Activated CD8-positive, alpha-beta T cell treated with anti-CD3 and anti-CD28 coated beads for 36 hours (primary cell): ENCODE results near the gene FNDC5. TPM values are rescaled to one million over a fixed set of nuclear protein-coding genes. Genes with fewer than 3 reads are reported as not detected.

ENCODE experiments used
- ATAC-seq: fragments of 200-7000 bp; cut with Tn5 transposase; one replicate; pipeline ENCODE4 v1.10.0; 2021; ENCODE audit warnings: mild to moderate bottlenecking, moderate library complexity
- CTCF ChIA-PET: fragments of 350-600 bp; sonication (Branson Sonifier 250); formaldehyde crosslinking; loops from one replicate; lab custom pipeline; 2021; ENCODE audit warnings: antibody characterized with exemption; lab: Charles Lee
- POLR2A ChIA-PET: fragments of 350-600 bp; sonication (Branson Sonifier 250); formaldehyde crosslinking; loops from one replicate; lab custom pipeline; 2021; ENCODE audit warnings: antibody characterized with exemption; lab: Charles Lee
- DNase-seq: peaks from one replicate; pipeline ENCODE4 v3.0.0-alpha.2; 2020
- H3K27ac Mint-ChIP-seq: one replicate; pipeline ENCODE4 v1.8.0; 2021; ENCODE audit warnings: mild to moderate bottlenecking, mixed read lengths
- H3K27me3 Mint-ChIP-seq: one replicate; pipeline ENCODE4 v1.8.0; 2021; ENCODE audit warnings: mixed read lengths
- H3K36me3 Mint-ChIP-seq: one replicate; pipeline ENCODE4 v1.8.0; 2021; ENCODE audit warnings: low read depth, mixed read lengths
- H3K4me1 Mint-ChIP-seq: one replicate; pipeline ENCODE4 v1.8.0; 2021; ENCODE audit warnings: low read depth, mixed read lengths
- H3K4me3 Mint-ChIP-seq: one replicate; pipeline ENCODE4 v1.8.0; 2021; ENCODE audit warnings: mild to moderate bottlenecking, moderate library complexity, mixed read lengths
- H3K9me3 Mint-ChIP-seq: one replicate; pipeline ENCODE4 v1.8.0; 2021; ENCODE audit warnings: mixed read lengths
- CTCF ChIP-seq: fragments of 200-600 bp; IDR thresholded peaks from one replicate; pipeline ENCODE4 v1.8.0; 2022; ENCODE audit warnings: antibody characterized with exemption, mild to moderate bottlenecking
- intact Hi-C: fragments of 100-400 bp; cut with micrococcal nuclease; formaldehyde crosslinking; loops from one replicate; pipeline ENCODE4 v1.10.0; 2022
- total RNA-seq, 2 experiments: library from RNA; stranded (reverse); gene quantifications; one replicate each; pipeline ENCODE4 v1.2.3, GENCODE V29; 2021

Gene FNDC5
- total RNA-seq, 2 experiments from 2014 or later = not detected

GRCh38 chr1:32898056-32898455 is 27.3 kb upstream of the FNDC5 start:
- ATAC-seq = no peak
- Mint-ChIP-seq H3K27ac (no peak overlapping the region), H3K4me3 (no peak overlapping the region), H3K9me3 (no peaks in the 10 kb centered on the region), H3K27me3 (peaks cover 55% of the 10 kb centered on the region), H3K36me3 (no peaks in the 10 kb centered on the region), H3K4me1 (peaks cover 7% of the 10 kb centered on the region)
- DNase-seq = no peak
- CTCF ChIA-PET = interaction anchor here (1.0 to 3.1 kb wide), 3 partner anchors 48 to 156 kb away, joined by 3 to 7 read pairs (median 4); no protein-coding TSS in a partner anchor
- no peak for TF ChIP-seq CTCF
- POLR2A ChIA-PET = no interaction called here
- intact Hi-C loops = no loop called here

DNA sequence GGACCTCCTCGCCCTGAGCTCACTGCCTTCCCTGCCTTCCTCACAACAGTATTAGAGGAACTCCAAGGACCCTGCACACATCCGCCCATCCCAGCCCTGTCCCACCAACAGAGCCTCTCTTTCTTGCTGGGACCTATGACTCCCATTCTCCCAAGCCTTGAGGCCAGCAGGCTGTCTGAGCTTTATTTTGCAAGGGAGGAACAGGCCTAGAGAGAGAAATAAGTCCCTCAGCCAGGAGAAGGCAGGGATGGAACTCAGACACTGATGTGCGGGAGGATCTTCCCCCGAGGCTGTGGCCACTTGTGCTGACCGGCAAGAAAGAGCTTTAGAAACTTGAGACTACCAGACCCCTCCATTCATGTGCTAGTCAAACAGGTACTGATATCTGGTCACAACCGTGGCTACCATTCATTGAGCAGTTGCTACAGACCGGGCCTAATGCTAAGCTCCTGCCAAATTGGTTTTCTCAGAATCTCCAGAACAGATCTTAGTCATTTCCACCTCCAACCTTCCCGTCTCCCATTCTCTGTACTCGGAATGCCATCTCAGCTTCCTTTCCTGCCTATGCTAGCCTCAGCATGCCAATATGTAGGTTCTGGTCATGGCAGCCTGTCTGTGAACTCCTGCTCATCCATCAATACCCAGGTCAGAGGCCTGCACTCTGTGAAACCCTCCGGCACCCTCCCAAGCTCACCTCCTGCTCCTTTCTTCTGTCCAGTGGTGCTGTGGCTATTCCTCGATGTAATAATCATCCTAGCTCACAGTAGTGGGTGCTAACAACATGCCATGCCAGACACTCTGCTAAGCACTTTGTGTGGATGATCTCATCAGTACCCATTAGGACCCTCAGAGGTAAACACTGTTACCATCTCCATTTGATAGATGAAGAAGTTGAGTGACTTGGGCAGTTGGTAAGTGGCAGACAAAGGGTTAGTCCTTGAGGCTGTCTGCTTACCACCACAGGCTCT is 26.7 kb upstream of the FNDC5 start:
- CTCF ChIA-PET = interaction anchor here (0.7 to 3.1 kb wide), 5 partner anchors 21 to 198 kb away, joined by 3 to 7 read pairs (median 5); no protein-coding TSS in a partner anchor
- no peak overlapping the region for H3K4me3 Mint-ChIP-seq
- no peaks in the 10 kb centered on the region for H3K36me3 Mint-ChIP-seq
- TF ChIP-seq CTCF = no peak
- no peak overlapping the region for H3K27ac Mint-ChIP-seq
- DNase-seq = no peak
- H3K9me3 Mint-ChIP-seq = no peaks in the 10 kb centered on the region
- H3K4me1 Mint-ChIP-seq = peaks cover 9% of the 10 kb centered on the region
- intact Hi-C loops = no loop called here
- no peak for ATAC-seq
- POLR2A ChIA-PET = interaction anchor here (0.5 to 0.6 kb wide), 2 partner anchors 8 to 267 kb away, joined by 3 read pairs; no protein-coding TSS in a partner anchor
- peaks cover 53% of the 10 kb centered on the region for H3K27me3 Mint-ChIP-seq

- ChIA-PET CTCF (interaction anchor here (1.5 kb wide), 1 partner anchor 23 kb away, joined by 5 read pairs; no protein-coding TSS in a partner anchor), POLR2A (interaction anchor here (0.6 kb wide), 2 partner anchors 266 to 834 kb away, joined by 3 read pairs; no protein-coding TSS in a partner anchor)
- Mint-ChIP-seq H3K4me3 (no peak overlapping the region), H3K27ac (no peak overlapping the region), H3K9me3 (no peaks in the 10 kb centered on the region), H3K4me1 (peaks cover 9% of the 10 kb centered on the region), H3K27me3 (peaks cover 54% of the 10 kb centered on the region), H3K36me3 (no peaks in the 10 kb centered on the region)
- ATAC-seq (no peak), DNase-seq (no peak)
- intact Hi-C loops = no loop called here
- no peak for TF ChIP-seq CTCF
Observed at GRCh38 chr1:32896451-32896850, 25.7 kb upstream of the FNDC5 start.

DNA sequence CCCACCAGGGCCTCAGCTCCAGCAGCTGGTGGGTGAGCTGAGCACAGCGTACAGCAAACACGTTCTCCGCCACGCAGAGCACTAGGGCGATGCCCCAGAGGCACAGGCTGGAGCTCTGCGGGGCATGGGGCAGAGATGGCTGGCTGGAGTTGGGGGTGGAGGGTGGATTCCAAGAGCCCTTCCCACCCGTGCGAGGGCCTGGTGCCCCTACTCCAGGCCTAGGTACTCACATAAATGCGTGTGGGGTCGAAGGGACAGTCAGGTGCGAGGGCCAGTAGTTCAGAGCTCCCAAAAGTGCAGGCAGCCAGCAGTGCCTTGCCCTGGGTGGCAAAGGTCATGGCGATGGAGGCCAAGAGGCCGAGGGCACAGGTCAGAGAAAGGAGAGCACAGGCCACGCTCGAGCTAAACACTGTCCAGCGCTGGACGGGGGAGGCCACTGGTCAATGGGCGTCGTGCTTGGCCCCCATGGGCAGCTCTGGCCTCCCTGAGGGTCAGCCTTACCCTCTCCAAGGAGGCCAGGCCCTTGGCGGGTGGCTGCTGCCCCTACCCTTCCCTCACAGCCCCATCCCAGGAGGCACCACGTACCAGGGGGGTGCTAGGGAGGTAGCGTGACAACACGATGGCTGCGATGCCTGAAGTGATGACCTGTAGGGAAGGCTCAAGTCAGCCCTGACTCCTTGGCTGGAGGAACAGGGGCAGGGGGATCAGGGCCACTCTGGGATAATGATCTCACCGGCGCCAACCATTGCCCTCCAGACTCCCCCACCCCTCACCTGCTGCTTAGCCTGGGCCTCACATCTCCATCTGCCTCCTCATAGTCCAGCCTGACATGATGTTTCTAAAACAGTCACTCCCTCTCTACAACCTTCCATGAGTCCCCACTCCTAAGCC is 24.9 kb upstream of the FNDC5 start:
- POLR2A ChIA-PET = no interaction called here
- H3K9me3 Mint-ChIP-seq = no peaks in the 10 kb centered on the region
- no peak for TF ChIP-seq CTCF
- intact Hi-C loops = no loop called here
- CTCF ChIA-PET = interaction anchor here (0.8 to 1.4 kb wide), 3 partner anchors 13 to 192 kb away, joined by 3 read pairs; no protein-coding TSS in a partner anchor
- H3K4me1 Mint-ChIP-seq = peaks cover 6% of the 10 kb centered on the region
- ATAC-seq (no peak), DNase-seq (no peak)
- peaks cover 58% of the 10 kb centered on the region for H3K27me3 Mint-ChIP-seq
- no peak overlapping the region for H3K4me3 Mint-ChIP-seq
- no peaks in the 10 kb centered on the region for H3K36me3 Mint-ChIP-seq
- H3K27ac Mint-ChIP-seq = no peak overlapping the region
